Keratinocyte (primary cell): ENCODE results near the gene SDK1.

Source experiments
- CTCF ChIP-seq, 3 experiments: IDR thresholded peaks in 1 of 3; conservative IDR thresholded peaks in 1 of 3; optimal IDR thresholded peaks in 1 of 3; 2 replicates in 2 of 3; 3 replicates in 1 of 3; pipeline versions ENCODE3 to v1.5.1; 2011; ENCODE audit warnings: low read length in 3 of 3, mild to moderate bottlenecking in 3 of 3, moderate library complexity in 2 of 3, control low read depth in 1 of 3, inconsistent platforms in 1 of 3; ENCODE audit not compliant: insufficient read depth in 2 of 3; ENCODE audit errors: extremely low read depth in 1 of 3
- EZH2 ChIP-seq: IDR thresholded peaks from one replicate; pipeline ENCODE4 v1.6.1; 2012; ENCODE audit warnings: inconsistent platforms, mild to moderate bottlenecking, low read length, moderate library complexity

GRCh38 chr7:4083513-4083912 lies 782.5 kb downstream of the SDK1 start:
- TF ChIP-seq CTCF (optimal IDR thresholded peaks at IDR 0.05 in 1 of 3, IDR thresholded peaks at IDR 0.05 in 1 of 3, conservative IDR thresholded peaks at IDR 0.05 in 1 of 3; ENCODE audit: extremely low read depth in 1 of 3, insufficient read depth in 2 of 3, low read length in 3 of 3) (no peak), EZH2 (no peak)
